HUES48 (cell line): Measurements from ENCODE around the gene MID2.

Experiments
- H3K27ac ChIP-seq: one replicate; pipeline ENCODE4 v1.7.0; 2013; ENCODE audit warnings: low read depth, low read length, inconsistent platforms
- H3K27me3 ChIP-seq: 2 replicates; pipeline ENCODE4 v1.6.1; 2013; ENCODE audit warnings: mild to moderate bottlenecking, low read length; ENCODE audit not compliant: control insufficient read depth, insufficient read depth
- H3K36me3 ChIP-seq: 2 replicates; pipeline ENCODE4 v1.6.1; 2013; ENCODE audit warnings: low read length; ENCODE audit not compliant: control insufficient read depth, insufficient read depth
- H3K4me1 ChIP-seq: 2 replicates; pipeline ENCODE4 v1.6.1; 2013; ENCODE audit warnings: mild to moderate bottlenecking, low read length; ENCODE audit not compliant: control insufficient read depth, insufficient read depth
- H3K4me3 ChIP-seq: 2 replicates; pipeline ENCODE4 v1.5.1; 2013; ENCODE audit warnings: mild to moderate bottlenecking, low read depth, low read length
- H3K9ac ChIP-seq: 2 replicates; pipeline ENCODE4 v1.6.1; 2013; ENCODE audit warnings: mild to moderate bottlenecking, low read depth, low read length, moderate library complexity
- H3K9me3 ChIP-seq: 2 replicates; pipeline ENCODE4 v1.6.1; 2013; ENCODE audit warnings: low read length; ENCODE audit not compliant: control insufficient read depth, insufficient read depth

Gene MID2

DNA sequence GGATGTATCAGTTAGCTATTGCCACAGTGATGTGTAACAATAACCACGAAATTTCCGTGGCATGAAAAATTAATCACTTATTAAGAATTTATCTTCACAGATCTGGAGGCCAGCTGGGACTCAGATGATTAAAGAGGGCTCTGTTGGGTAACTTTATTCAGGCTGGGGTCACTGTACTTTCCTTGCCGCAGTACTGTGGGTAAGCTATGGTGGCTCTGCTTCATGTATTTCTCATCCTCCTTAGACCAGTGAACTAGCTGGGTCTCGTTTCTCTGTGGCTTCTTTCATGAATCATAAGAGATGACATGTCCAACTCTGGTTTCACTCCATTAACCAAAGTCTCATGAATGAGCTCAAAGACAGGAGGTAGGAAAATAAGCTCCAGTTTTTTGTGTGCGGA is 143.0 kb downstream of the MID2 start:
- Histone ChIP-seq H3K4me3 (no peak overlapping the region), H3K9ac (no peak overlapping the region), H3K36me3 (no peaks in the 10 kb centered on the region), H3K9me3 (peaks cover 8% of the 10 kb centered on the region), H3K27me3 (no peaks in the 10 kb centered on the region), H3K4me1 (peaks cover 24% of the 10 kb centered on the region), H3K27ac (no peak overlapping the region)

GRCh38 chrX:107970073-107970472 is 144.4 kb downstream of the MID2 start:
- Histone ChIP-seq H3K27ac (peak overlapping the region; percentile 8), H3K4me3 (no peak overlapping the region), H3K27me3 (no peaks in the 10 kb centered on the region), H3K9ac (no peak overlapping the region; the same call in 1 of the 2 replicates), H3K9me3 (no peaks in the 10 kb centered on the region), H3K4me1 (peaks cover 24% of the 10 kb centered on the region), H3K36me3 (peaks cover 11% of the 10 kb centered on the region)

DNA sequence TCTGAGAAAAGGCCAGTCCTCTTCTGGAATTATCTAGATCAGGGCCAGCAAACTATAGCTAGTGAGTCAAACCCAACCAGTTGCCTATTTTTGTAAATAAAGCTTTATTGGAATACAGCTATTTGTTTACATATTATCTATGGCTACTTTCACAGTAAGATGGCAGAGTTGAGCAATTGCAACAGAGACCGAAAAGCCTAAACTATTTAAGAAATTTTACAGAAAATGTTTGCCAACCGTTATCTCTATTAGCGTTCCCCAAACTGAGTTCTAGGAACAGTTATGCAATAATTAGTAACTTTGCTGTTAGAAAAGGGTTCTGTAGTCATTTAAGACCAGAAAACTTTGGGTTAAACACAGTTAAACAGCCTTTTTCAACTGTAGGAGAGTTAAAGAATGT is 146.0 kb downstream of the MID2 start:
- Histone ChIP-seq H3K4me1 (peaks cover 24% of the 10 kb centered on the region), H3K27me3 (no peaks in the 10 kb centered on the region), H3K36me3 (peaks cover 17% of the 10 kb centered on the region), H3K4me3 (no peak overlapping the region; the same call in 1 of the 2 replicates), H3K27ac (no peak overlapping the region), H3K9me3 (no peaks in the 10 kb centered on the region), H3K9ac (no peak overlapping the region)
